GM19395 (cell line): ENCODE data around the gene IL16.

Source experiments
- ATAC-seq: cut with Tn5 transposase; IDR thresholded peaks from one replicate; pipeline ENCODE4 v1.9.1; 2021; ENCODE audit warnings: mild to moderate bottlenecking, moderate library complexity; ENCODE audit not compliant: unreplicated experiment

The IL16 gene

GRCh38 chr15:81289910-81290309 lies 93.2 kb downstream of the IL16 start:
- ATAC-seq: no peak

- peak; percentile 0 for ATAC-seq
These were observed 95.3 kb downstream of the IL16 start for GRCh38 chr15:81291916-81292522.

GRCh38 chr15:81292523-81293001 lies 95.9 kb downstream of the IL16 start:
- peak; percentile 31 for ATAC-seq

GRCh38 chr15:81293728-81294515 lies 97.2 kb downstream of the IL16 start:
- peak; percentile 77 for ATAC-seq

- ATAC-seq: no peak
These were observed 97.8 kb downstream of the IL16 start for GRCh38 chr15:81294516-81294880.

GRCh38 chr15:81295486-81296121 lies 98.9 kb downstream of the IL16 start:
- ATAC-seq: no peak

GRCh38 chr15:81296186-81296585 lies 99.5 kb downstream of the IL16 start:
- no peak for ATAC-seq

- peak; percentile 50 for ATAC-seq
These were observed 100.0 kb downstream of the IL16 start for GRCh38 chr15:81296673-81297072.

- no peak for ATAC-seq
These were observed 100.5 kb downstream of the IL16 start for GRCh38 chr15:81297147-81297572.

GRCh38 chr15:81297603-81298575 lies 101.2 kb downstream of the IL16 start:
- no peak for ATAC-seq

- ATAC-seq: no peak
These were observed 101.9 kb downstream of the IL16 start for GRCh38 chr15:81298611-81299010.

- ATAC-seq: no peak
These were observed 102.5 kb downstream of the IL16 start for GRCh38 chr15:81299156-81299555.

- ATAC-seq: no peak
These were observed 103.1 kb downstream of the IL16 start for GRCh38 chr15:81299630-81300273.

GRCh38 chr15:81301385-81301784 lies 104.7 kb downstream of the IL16 start:
- peak; percentile 21 for ATAC-seq

GRCh38 chr15:81301815-81302399 lies 105.2 kb downstream of the IL16 start:
- ATAC-seq: peak; percentile 82

- peak; percentile 14 for ATAC-seq
These were observed 106.0 kb downstream of the IL16 start for GRCh38 chr15:81302701-81303109.

- ATAC-seq: no peak
These were observed 106.9 kb downstream of the IL16 start for GRCh38 chr15:81303244-81304225.

- ATAC-seq: no peak
These were observed 107.5 kb downstream of the IL16 start for GRCh38 chr15:81304226-81304625.

GRCh38 chr15:81308260-81308659 lies 111.6 kb downstream of the IL16 start:
- ATAC-seq: no peak
